HAP-1 (cell line): ENCODE data around the gene KCNK17.
"Not testable (repeated sequence)": the region's sequence is repeated elsewhere in the genome, so short reads cannot be mapped to it uniquely, and the experiment has no call there.

Source experiments
- DNase-seq, 2 experiments: peaks; one replicate each; pipeline ENCODE4 v3.0.0-alpha.2; 2016 to 2020; ENCODE audit warnings: low spot score in 2 of 2
- H3K27me3 ChIP-seq: fragments of 250-450 bp; sonication (Bioruptor Pico); 2 replicates; pipeline ENCODE4 v1.5.1; 2020; ENCODE audit warnings: low read depth, mild to moderate bottlenecking, moderate library complexity
- H3K36me3 ChIP-seq: fragments of 250-450 bp; sonication (Bioruptor Pico); replicated peaks from 2 replicates; pipeline ENCODE4 v1.5.1; 2020; ENCODE audit warnings: mild to moderate bottlenecking
- H3K4me1 ChIP-seq: fragments of 250-450 bp; sonication (Bioruptor Pico); 2 replicates; pipeline ENCODE4 v1.5.1; 2020; ENCODE audit warnings: mild to moderate bottlenecking
- H3K4me3 ChIP-seq: fragments of 250-450 bp; sonication (Bioruptor Pico); 2 replicates; pipeline ENCODE4 v1.5.1; 2020; ENCODE audit warnings: mild to moderate bottlenecking, moderate library complexity
- H3K9me3 ChIP-seq: fragments of 250-450 bp; sonication (Bioruptor Pico); 2 replicates; pipeline ENCODE4 v1.5.1; 2020; ENCODE audit warnings: mild to moderate bottlenecking, moderate library complexity
- in situ Hi-C: fragments of 300-500 bp; cut with MboI; formaldehyde crosslinking; loops from 3 replicates; pipeline ENCODE4 v1.14.3; 2020; ENCODE audit warnings: low sequenced_read_pairs, inconsistent platforms, mixed read lengths

KCNK17 gene

GRCh38 chr6:39286596-39286995 is 27.6 kb downstream of the KCNK17 start:
- DNase-seq, H3K4me1 ChIP-seq, in situ Hi-C loops, H3K9me3 ChIP-seq, H3K4me3 ChIP-seq, H3K27me3 ChIP-seq, H3K36me3 ChIP-seq: not testable (repeated sequence)

DNA sequence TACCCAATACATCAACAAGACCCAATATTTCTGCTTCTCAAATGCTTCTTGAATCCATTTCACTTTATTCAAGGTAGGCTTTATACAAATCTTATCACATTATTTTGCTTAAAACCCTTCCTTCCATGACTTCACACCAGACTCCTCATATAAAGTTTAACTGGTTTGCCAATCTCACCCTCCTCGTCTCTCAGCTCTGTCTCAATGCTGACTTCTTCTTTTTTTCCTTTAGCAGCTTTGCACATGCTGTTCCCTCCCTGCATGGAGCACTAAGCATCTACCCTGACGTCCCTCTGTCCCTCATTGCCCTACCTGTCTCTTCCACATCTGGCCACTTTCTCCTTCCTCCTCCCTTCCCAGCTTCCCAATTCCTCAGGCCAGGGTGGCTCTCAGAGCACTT is 31.4 kb downstream of the KCNK17 start:
- peaks cover 6% of the 10 kb centered on the region for H3K27me3 ChIP-seq
- in situ Hi-C loops, result no loop called here
- H3K9me3 ChIP-seq, result no peaks in the 10 kb centered on the region
- no peaks in the 10 kb centered on the region for H3K4me1 ChIP-seq
- no peak overlapping the region for H3K4me3 ChIP-seq
- H3K36me3 ChIP-seq, result no peaks in the 10 kb centered on the region
- no peak for DNase-seq

DNA sequence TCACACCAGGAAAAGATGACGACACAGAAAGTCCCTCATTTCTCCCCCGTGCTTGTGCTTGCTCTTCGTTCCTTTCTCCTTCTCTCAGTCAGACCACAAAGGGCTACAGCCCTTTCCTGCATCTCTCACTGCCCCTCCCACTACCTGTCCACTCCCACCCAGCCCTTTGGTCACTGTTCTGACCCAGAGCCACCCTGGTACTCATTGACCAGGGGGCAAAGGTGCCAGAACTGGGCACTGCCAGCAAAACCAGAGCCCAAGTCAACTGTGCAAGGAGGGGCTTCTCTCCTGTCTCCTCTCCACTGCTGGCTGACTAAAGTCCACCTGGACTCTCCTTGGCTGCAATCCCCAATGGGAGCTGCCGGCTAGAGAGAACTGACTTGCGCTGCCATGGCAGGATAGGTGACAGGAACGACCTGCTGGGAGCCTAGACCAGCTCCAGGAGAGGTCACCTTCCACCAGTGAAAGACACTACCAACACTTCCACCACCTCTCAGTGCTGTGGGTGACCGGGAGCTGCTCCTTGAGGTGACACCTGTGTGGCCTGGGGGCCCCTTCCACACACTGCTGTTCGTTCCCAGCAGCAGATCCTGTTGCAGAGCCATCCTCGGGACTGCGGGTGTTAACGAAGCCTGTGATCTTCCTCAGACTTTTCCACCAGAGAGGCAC is 32.8 kb downstream of the KCNK17 start:
- peaks cover 6% of the 10 kb centered on the region for H3K27me3 ChIP-seq
- in situ Hi-C loops, result no loop called here
- no peak overlapping the region for H3K4me3 ChIP-seq
- no peaks in the 10 kb centered on the region for H3K36me3 ChIP-seq
- no peaks in the 10 kb centered on the region for H3K9me3 ChIP-seq
- no peak for DNase-seq
- no peaks in the 10 kb centered on the region for H3K4me1 ChIP-seq

DNA sequence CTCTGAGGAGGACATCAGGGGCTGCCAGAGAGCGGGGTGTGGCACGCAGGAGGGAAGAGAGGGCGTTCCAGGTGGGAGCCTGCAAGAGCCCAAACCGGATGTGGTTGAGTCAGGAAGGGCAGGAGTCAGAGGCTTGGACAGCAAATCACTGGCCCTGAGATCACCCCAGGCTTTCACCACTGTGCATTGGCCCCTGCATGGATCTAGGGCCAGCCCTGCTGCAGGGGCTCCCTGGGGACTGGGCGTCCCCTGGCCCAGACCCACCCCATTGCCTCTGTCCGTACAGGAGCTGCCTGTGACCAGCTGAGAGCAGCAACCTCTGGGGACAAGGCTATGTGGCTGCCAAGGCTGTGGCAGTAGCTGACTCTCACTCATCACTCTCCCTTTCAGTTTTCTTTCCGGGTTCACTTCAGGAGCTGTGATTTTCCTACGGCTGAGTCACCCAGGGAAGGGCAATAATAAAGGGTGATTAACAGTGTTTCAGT is 33.9 kb downstream of the KCNK17 start:
- no peak overlapping the region for H3K4me3 ChIP-seq
- no peak for DNase-seq
- in situ Hi-C loops, result no loop called here

DNA sequence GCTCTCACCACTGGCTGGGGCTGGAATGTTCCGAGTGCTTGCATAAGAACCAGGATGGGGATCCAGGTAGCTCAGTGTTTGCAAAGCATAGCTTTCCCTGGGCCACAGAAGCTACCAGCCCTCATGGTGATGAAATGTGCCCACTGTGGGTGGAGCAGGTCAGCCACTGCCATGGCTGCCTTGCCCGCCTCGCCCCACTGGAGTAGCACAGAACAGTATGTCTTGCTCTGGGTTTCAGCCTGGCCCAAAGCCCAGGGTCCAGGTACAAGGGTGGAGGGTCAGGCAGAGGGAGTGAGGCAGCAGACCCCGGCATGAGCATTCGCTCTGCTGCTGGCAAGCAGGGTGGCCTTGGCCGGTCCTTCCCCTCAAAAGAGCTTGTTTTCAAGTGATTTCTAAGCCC is 34.7 kb downstream of the KCNK17 start:
- in situ Hi-C loops, result no loop called here
- DNase-seq, result no peak
- no peaks in the 10 kb centered on the region for H3K4me1 ChIP-seq
- H3K4me3 ChIP-seq, result no peak overlapping the region
- no peaks in the 10 kb centered on the region for H3K9me3 ChIP-seq
- no peaks in the 10 kb centered on the region for H3K36me3 ChIP-seq
- H3K27me3 ChIP-seq, result peaks cover 6% of the 10 kb centered on the region

More for the DNA sequence above, 33.9 kb downstream of the KCNK17 start:
- no peaks in the 10 kb centered on the region for H3K36me3 ChIP-seq
- no peaks in the 10 kb centered on the region for H3K9me3 ChIP-seq
- H3K27me3 ChIP-seq, result peaks cover 6% of the 10 kb centered on the region
- no peaks in the 10 kb centered on the region for H3K4me1 ChIP-seq

DNA sequence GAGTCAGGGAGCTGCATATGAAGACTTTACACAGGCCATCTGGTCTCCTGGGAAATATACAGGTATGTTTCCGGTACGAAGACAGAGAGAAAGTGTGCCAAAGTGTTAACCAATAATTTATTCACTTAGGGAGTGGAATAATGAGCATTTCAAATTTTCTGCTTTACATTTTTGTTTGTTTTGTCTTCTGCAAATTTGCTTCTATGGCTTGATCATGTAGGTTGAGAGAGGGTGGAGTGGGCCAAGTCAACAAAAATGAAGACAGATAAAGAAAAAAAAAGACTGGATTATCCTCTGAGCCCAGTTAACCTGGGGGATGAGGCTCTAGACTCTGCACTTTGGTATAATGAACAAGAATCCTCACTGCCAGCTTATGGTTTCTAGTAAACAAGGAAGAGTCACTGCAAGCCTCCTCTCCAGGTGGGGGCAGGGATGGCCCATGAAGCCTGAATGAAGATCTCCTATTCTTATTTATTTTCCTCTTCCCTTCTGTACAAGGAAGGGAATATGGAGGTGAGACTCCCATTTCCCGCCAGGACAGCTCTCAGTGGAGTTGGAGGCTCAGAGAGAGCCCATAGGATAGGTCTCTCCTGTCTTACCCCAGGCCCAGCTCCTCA is 37.7 kb downstream of the KCNK17 start:
- H3K4me1 ChIP-seq, result no peaks in the 10 kb centered on the region
- no peaks in the 10 kb centered on the region for H3K9me3 ChIP-seq
- in situ Hi-C loops, result no loop called here
- peaks cover 6% of the 10 kb centered on the region for H3K27me3 ChIP-seq
- no peak overlapping the region for H3K4me3 ChIP-seq
- H3K36me3 ChIP-seq, result no peaks in the 10 kb centered on the region
- no peak for DNase-seq

GRCh38 chr6:39274903-39275302 is 39.3 kb downstream of the KCNK17 start:
- 0 out of 2 replicates have a peak, but pooled peaks cover 3% of the 10 kb centered on the region for H3K27me3 ChIP-seq
- in situ Hi-C loops, result no loop called here

GRCh38 chr6:39274471-39274870 is 39.7 kb downstream of the KCNK17 start:
- Histone ChIP-seq H3K36me3 (no peaks in the 10 kb centered on the region), H3K9me3 (no peaks in the 10 kb centered on the region), H3K4me3 (no peak overlapping the region), H3K4me1 (no peaks in the 10 kb centered on the region), H3K27me3 (0 out of 2 replicates have a peak, but pooled peaks cover under 1% of the 10 kb centered on the region)
- DNase-seq, result no peak
- in situ Hi-C loops, result no loop called here

More at GRCh38 chr6:39274903-39275302, 39.3 kb downstream of the KCNK17 start:
- Histone ChIP-seq H3K4me1 (no peaks in the 10 kb centered on the region), H3K4me3 (no peak overlapping the region), H3K36me3 (no peaks in the 10 kb centered on the region), H3K9me3 (no peaks in the 10 kb centered on the region)
- no peak for DNase-seq

DNA sequence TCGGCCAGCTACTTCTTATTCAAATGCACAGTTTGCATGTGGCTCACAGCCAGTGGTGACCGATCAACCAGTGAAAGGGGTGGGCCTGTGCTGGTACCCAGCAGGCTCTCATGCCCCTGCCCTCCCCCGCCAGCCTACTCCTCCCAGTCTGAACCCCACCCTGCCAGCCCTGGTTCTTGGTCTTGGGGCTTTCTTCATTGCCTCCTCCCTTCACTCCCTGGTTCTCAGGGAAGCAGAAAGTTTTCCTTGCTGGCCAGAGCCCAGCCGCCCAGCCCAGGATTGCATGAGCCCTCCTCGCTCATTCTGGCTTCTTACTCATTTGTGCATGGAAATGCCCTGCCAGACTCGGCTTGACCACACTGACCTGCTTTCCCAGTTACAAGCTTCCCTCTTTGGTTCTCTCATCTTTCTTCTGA is 40.8 kb downstream of the KCNK17 start:
- no peaks in the 10 kb centered on the region for H3K27me3 ChIP-seq
- H3K36me3 ChIP-seq, result no peaks in the 10 kb centered on the region
- no peak overlapping the region for H3K4me3 ChIP-seq
- in situ Hi-C loops, result no loop called here
- no peak for DNase-seq
- no peaks in the 10 kb centered on the region for H3K9me3 ChIP-seq
- H3K4me1 ChIP-seq, result no peaks in the 10 kb centered on the region

DNA sequence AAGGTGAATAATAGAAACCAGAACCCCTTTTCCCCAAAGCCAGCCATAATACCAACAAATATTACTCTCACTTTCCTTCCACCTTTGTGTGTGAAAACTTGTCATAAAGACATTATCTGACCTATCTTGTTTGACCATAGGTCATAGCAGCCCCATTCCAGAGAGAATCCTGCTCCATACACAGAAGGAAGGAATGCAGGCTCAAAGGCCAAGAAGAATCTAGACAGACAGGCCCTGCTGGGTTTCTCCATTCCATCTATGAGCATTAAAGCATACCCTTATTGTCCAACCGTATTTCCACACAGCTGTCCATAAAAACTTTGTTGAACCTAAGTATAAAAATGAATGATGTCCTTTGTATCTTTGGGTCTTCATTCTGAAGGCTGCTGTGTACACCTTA is 44.3 kb downstream of the KCNK17 start:
- in situ Hi-C loops, result no loop called here
- no peaks in the 10 kb centered on the region for H3K36me3 ChIP-seq
- no peak for DNase-seq
- H3K9me3 ChIP-seq, result no peaks in the 10 kb centered on the region
- H3K27me3 ChIP-seq, result no peaks in the 10 kb centered on the region
- H3K4me1 ChIP-seq, result no peaks in the 10 kb centered on the region
- H3K4me3 ChIP-seq, result no peak overlapping the region

DNA sequence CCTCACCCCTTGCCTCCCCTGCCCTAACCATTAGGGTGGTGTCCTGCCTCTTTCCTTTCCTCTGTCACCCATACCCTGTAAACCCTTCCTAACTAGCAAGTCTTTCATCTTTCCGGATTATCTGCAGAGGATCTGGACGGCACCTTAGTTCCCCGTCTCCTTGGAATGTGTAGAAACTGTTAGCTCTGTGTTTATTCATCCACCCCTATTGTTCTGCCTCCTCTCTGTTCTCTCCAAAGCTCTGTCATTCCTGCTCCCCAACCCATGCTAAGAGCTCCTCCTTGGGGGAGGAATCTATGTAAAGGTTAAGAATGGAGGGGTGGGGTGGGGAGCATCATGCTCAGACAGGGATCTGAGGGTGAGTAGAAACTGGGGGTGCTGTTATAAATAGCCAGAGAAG is 45.5 kb downstream of the KCNK17 start:
- H3K4me3 ChIP-seq, result no peak overlapping the region
- in situ Hi-C loops, result no loop called here

GRCh38 chr6:39268171-39268570 is 46.0 kb downstream of the KCNK17 start:
- DNase-seq, result no peak
- no peak overlapping the region for H3K4me3 ChIP-seq
- no peaks in the 10 kb centered on the region for H3K36me3 ChIP-seq
- no peaks in the 10 kb centered on the region for H3K9me3 ChIP-seq
- no peaks in the 10 kb centered on the region for H3K27me3 ChIP-seq
- peaks cover 8% of the 10 kb centered on the region for H3K4me1 ChIP-seq
- in situ Hi-C loops, result no loop called here

More for the DNA sequence above, 45.5 kb downstream of the KCNK17 start:
- DNase-seq, result no peak
- Histone ChIP-seq H3K36me3 (no peaks in the 10 kb centered on the region), H3K27me3 (no peaks in the 10 kb centered on the region), H3K9me3 (no peaks in the 10 kb centered on the region), H3K4me1 (peaks cover 3% of the 10 kb centered on the region)

- DNase-seq, result no peak
- no peaks in the 10 kb centered on the region for H3K27me3 ChIP-seq
- H3K4me3 ChIP-seq, result no peak overlapping the region
- H3K9me3 ChIP-seq, result no peaks in the 10 kb centered on the region
- no peaks in the 10 kb centered on the region for H3K36me3 ChIP-seq
- in situ Hi-C loops, result no loop called here
- H3K4me1 ChIP-seq, result peaks cover 11% of the 10 kb centered on the region
These were observed 47.4 kb downstream of the KCNK17 start for GRCh38 chr6:39266782-39267355.

DNA sequence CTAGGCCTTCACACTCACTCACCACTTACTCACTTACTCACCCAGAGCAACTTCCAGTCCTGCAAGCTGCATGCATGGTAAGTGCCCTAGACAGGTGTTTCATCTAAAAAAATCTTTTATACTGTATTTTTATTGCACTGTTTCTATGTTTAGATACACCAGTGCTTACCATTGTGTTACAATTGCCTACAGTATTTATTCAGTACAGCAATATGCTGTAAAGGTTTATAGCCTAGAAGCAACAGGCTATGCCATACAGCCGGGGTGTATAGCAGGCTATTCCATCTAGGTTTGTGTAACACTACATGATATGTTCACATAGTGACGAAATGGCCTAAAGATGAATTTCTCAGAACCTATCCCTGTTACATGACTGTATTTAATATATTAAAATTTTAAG is 47.8 kb downstream of the KCNK17 start:
- H3K4me3 ChIP-seq, result no peak overlapping the region
- no peaks in the 10 kb centered on the region for H3K9me3 ChIP-seq
- in situ Hi-C loops, result no loop called here
- no peaks in the 10 kb centered on the region for H3K27me3 ChIP-seq
- H3K4me1 ChIP-seq, result peaks cover 11% of the 10 kb centered on the region
- no peaks in the 10 kb centered on the region for H3K36me3 ChIP-seq
- no peak for DNase-seq
